ENCODE data around the gene KSR2. TPM values are rescaled to one million over a fixed set of nuclear protein-coding genes. Genes with fewer than 3 reads are reported as not detected.

Gene KSR2
- total and polyA plus RNA-seq, 2 of the 4 experiments (the other 2 are of a cell fraction), result not detected

- ChIA-PET POLR2A (ENCODE audit: unreplicated experiment) (no interaction called here), CTCF (no interaction called here)
- H3K4me2 ChIP-seq (ENCODE audit: low read depth, low read length), result no peak overlapping the region
- H3K9me1 ChIP-seq (ENCODE audit: insufficient read depth, low read length), result no peaks in the 10 kb centered on the region
- H2BK15ac ChIP-seq (ENCODE audit: low read depth, low read length), result no peak overlapping the region
- H3K23ac ChIP-seq (ENCODE audit: low read depth, low read length), result no peak overlapping the region
- no peak overlapping the region for H4K91ac ChIP-seq (ENCODE audit: insufficient read depth, low read depth, low read length)
- ATAC-seq (ENCODE audit: low read depth) (no peak), DNase-seq (no peak)
- no peak overlapping the region for H2AK9ac ChIP-seq (replicated peaks; ENCODE audit: low read depth, low read length, poor library complexity)
- H3K27me3 ChIP-seq (ENCODE audit: control insufficient read depth, insufficient read depth, low read length), result no peaks in the 10 kb centered on the region
- TF ChIP-seq RAD21 (IDR thresholded peaks at IDR 0.05; ENCODE audit: low read length), result no peak
- no peak for TF ChIP-seq POLR2A (IDR thresholded peaks at IDR 0.05; ENCODE audit: low read depth, low read length)
- TF ChIP-seq CHD1 (IDR thresholded peaks at IDR 0.05; ENCODE audit: low read depth, low read length), result no peak
- TF ChIP-seq CEBPB (IDR thresholded peaks at IDR 0.05; ENCODE audit: low read depth, low read length), result no peak
- no peak for TF ChIP-seq RCOR1 (IDR thresholded peaks at IDR 0.05; ENCODE audit: insufficient replicate concordance, low read length)
- TF ChIP-seq FOS (IDR thresholded peaks at IDR 0.05; ENCODE audit: low read depth, low read length), result no peak
- no peaks in the 10 kb centered on the region for H4K20me1 ChIP-seq (ENCODE audit: insufficient read depth, low read length)
- no peak overlapping the region for H3K4me3 ChIP-seq (ENCODE audit: insufficient read depth, low read depth, low read length)
- H3K9ac ChIP-seq (ENCODE audit: low read depth, low read length), result no peak overlapping the region
- no peak overlapping the region for H3K27ac ChIP-seq (ENCODE audit: insufficient read depth, low read length)
- no peak overlapping the region for H3K4ac ChIP-seq (ENCODE audit: low read depth, low read length)
- H3K56ac ChIP-seq (ENCODE audit: extremely low read depth, insufficient read depth, low read length), result no peak overlapping the region
- no peak overlapping the region for H2BK20ac ChIP-seq (ENCODE audit: low read depth, low read length)
- H3K9me3 ChIP-seq (ENCODE audit: control insufficient read depth, insufficient read depth, low read length), result peaks cover 31% of the 10 kb centered on the region
- H2BK120ac ChIP-seq (ENCODE audit: low read depth, low read length), result no peak overlapping the region
- no peak overlapping the region for H2AK5ac ChIP-seq (ENCODE audit: low read depth, low read length)
- H3K36me3 ChIP-seq (ENCODE audit: control insufficient read depth, insufficient read depth, low read length), result no peaks in the 10 kb centered on the region
- no peak overlapping the region for H3K18ac ChIP-seq (ENCODE audit: low read depth, low read length)
- WGBS, 2 experiments (ENCODE audit: extremely low coverage in 2 of 2, insufficient read length in 1 of 2), result 73% methylated on average over 2 of the region's 2 CpGs; no CpG with 5 or more reads in 1 of the 2 experiments
- no TSS peak for BruUV-seq (replicated peaks)
- intact Hi-C loops (cut with micrococcal nuclease), result no loop called here
- in situ Hi-C loops (cut with MboI; ENCODE audit: low sequenced_read_pairs), result no loop called here
- H3K4me1 ChIP-seq (ENCODE audit: control insufficient read depth, insufficient read depth, low read length), result no peaks in the 10 kb centered on the region
- no peak overlapping the region for H2BK5ac ChIP-seq (ENCODE audit: low read depth, low read length, poor library complexity, severe bottlenecking)
- dilution Hi-C loops (cut with HindIII; ENCODE audit: low sequenced_read_pairs, unreplicated experiment), result no loop called here
- H4K8ac ChIP-seq (ENCODE audit: low read depth in 2 of 2, low read length in 2 of 2), result no peak overlapping the region
- no peaks in the 10 kb centered on the region for H3K79me1 ChIP-seq (ENCODE audit: low read depth in 1 of 2, low read length in 2 of 2)
- H2AFZ ChIP-seq (replicated peaks; ENCODE audit: low read length, poor library complexity), result no peak overlapping the region
- no peak overlapping the region for H4K5ac ChIP-seq (ENCODE audit: low read depth, low read length)
- H3K14ac ChIP-seq (replicated peaks; ENCODE audit: low read depth, low read length), result no peak overlapping the region
Observed at GRCh38 chr12:117762143-117762542, 206.6 kb downstream of the KSR2 start.

Measured in IMR-90 (cell line).